ENCODE results near the gene RNF214.

RNF214 gene

DNA sequence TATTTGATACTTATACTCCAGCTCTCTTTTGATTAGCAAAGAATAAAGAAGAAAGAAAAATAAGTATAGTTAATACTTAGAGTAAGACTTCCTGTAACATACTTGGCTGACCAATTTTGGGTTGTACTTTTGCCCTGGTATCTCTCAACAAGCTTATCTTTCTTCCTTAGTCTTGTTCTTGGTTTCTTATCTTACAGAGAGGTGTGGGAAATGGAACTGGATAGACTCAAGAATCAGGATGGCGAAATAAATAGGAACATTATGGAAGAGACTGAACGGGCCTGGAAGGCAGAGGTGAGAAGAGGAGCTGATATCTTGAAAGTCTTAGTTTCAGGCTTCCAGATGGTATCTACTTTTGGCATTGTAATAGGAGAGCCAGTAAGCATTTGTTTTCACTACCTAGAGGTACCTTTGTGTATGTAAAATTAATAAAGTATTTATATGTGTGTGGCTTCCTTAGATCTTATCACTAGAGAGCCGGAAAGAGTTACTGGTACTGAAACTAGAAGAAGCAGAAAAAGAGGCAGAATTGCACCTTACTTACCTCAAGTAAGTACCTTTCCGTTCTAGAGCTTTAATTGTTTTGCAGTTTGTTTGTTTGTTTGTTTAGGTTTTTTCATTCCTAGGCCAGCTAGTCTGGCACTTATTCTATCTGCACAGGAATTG is 47.4 kb downstream of the RNF214 start:
- in situ Hi-C loops (cut with MboI; ENCODE audit: low sequenced_read_pairs) = no loop called here

DNA sequence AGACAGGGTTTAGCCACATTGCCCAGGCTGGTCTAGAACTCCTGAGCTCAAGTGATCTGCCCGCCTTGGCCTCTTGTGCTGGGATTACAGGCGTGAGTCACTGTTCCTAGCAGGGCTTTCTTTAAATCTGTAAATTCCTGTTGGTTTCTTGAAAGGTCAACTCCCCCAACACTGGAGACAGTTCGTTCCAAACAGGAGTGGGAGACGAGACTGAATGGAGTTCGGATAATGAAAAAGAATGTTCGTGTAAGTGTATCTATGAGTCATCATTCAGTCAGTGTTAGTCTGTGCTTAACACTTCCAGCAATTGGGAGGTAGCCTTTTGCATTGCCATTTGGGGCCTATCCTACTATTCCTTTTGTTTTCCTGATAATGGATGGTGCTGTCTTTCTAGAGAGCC is 48.7 kb downstream of the RNF214 start:
- in situ Hi-C loops (cut with MboI; ENCODE audit: low sequenced_read_pairs) = no loop called here

DNA sequence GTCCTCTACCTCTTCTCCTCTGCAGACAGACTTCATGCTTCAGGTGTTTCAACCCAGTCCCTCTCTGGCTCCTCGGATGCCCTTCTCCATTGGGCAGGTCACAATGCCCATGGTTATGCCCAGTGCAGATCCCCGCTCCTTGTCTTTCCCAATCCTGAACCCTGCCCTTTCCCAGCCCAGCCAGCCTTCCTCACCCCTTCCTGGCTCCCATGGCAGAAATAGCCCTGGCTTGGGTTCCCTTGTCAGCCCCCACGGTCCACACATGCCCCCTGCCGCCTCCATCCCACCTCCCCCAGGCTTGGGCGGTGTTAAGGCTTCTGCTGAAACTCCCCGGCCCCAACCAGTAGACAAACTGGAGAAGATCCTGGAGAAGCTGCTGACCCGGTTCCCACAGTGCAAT is 49.4 kb downstream of the RNF214 start:
- in situ Hi-C loops (cut with MboI; ENCODE audit: low sequenced_read_pairs) = no loop called here

GRCh38 chr11:117282956-117283355 is 50.5 kb downstream of the RNF214 start:
- in situ Hi-C loops (cut with MboI; ENCODE audit: low sequenced_read_pairs) = no loop called here

- in situ Hi-C loops (cut with MboI; ENCODE audit: low sequenced_read_pairs) = no loop called here
Measured at GRCh38 chr11:117284053-117284452, 51.6 kb downstream of the RNF214 start.

DNA sequence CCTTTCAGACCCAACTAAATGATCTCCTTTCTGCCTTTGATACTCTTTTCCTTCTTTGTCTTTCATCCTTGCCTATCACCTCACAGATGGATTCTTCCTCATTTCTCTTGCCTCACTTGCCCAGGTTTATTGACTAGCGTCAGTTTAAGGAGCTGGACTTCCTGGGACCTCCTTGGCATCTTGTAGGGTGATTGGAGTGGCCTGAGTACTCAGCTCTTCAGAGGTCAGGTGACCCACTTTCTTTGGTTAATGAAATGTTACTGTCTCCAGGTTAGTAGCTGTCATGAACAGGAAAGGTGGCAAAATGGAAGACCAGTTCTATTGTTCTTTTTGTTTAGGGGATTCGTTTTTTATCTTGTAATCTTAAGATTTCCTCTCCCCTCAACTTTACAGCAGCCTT is 54.1 kb downstream of the RNF214 start:
- in situ Hi-C loops (cut with MboI; ENCODE audit: low sequenced_read_pairs) = no loop called here

- in situ Hi-C loops (cut with MboI; ENCODE audit: low sequenced_read_pairs) = no loop called here
Measured at GRCh38 chr11:117287668-117288067, 55.2 kb downstream of the RNF214 start.

DNA sequence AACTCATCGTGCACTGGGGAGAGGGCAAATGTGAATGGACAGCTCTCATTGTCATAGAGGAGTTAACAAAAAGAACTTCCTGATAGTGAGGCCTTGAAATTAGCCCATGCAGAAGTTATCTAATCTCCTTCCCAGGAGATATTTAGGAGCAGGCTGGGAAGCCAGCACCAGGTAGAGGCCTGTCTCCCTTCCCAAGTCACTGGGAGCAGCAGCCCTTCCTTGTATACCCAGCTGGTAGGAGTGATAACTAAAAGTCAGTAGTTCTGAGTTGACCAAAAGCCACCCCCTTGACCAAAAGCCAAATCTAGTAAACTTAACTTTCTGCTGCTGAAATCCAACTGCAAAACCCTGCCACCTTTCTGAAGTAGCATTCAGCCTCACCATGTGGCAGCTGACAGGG is 57.3 kb downstream of the RNF214 start:
- in situ Hi-C loops (cut with MboI; ENCODE audit: low sequenced_read_pairs) = no loop called here

DNA sequence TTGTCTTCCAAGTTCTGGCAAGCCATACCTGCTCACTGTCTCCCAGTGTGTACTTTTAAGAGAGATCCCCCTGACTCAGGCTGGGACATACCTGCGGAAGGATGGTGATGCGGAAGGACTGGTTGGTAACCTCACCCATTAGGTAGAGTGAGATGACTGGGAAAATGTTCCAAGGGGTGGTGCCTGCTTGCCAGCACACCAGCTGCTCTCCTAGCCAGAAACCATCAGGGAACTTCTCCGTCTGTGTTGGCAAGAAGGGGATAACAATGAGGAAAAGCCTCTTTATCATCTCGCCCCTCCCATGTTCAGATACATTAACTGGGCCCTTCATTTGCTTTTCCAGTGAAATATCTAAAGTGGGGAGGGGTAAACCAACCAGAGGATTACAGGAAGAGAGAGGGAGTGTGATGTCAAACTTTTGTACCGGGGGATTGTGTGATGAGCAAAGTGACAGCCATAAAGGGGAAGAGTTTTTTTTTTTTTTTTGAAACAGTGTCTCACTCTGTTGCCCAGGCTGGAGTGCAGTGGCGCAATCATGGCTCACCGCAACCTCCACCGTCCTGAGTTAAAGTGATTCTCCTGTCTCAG is 58.4 kb downstream of the RNF214 start, which contains the start of gene BACE1-AS:
TSS of gene BACE1-AS (plus strand) at position 538 of the 588 bp plus-strand sequence.
- in situ Hi-C loops (cut with MboI; ENCODE audit: low sequenced_read_pairs) = no loop called here

DNA sequence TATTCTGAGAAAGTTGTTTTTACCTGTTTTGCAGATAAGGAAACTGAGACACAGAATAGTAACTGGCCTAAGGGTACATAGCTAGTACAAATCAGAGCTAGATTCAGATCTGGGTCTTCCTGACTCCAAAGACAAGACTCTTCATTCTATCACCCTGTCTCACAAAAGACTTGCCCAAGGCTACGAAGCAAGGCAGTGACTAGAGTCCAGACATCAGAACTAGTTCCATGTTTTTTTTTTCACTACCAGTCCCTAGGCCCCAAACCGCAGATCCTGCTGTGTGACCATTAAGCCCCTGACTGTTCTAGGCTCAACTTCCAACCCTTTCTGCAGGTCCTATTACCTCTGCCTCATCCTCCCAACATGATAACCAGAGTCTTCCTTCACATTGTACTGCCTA is 60.1 kb downstream of the RNF214 start:
- in situ Hi-C loops (cut with MboI; ENCODE audit: low sequenced_read_pairs) = no loop called here

DNA sequence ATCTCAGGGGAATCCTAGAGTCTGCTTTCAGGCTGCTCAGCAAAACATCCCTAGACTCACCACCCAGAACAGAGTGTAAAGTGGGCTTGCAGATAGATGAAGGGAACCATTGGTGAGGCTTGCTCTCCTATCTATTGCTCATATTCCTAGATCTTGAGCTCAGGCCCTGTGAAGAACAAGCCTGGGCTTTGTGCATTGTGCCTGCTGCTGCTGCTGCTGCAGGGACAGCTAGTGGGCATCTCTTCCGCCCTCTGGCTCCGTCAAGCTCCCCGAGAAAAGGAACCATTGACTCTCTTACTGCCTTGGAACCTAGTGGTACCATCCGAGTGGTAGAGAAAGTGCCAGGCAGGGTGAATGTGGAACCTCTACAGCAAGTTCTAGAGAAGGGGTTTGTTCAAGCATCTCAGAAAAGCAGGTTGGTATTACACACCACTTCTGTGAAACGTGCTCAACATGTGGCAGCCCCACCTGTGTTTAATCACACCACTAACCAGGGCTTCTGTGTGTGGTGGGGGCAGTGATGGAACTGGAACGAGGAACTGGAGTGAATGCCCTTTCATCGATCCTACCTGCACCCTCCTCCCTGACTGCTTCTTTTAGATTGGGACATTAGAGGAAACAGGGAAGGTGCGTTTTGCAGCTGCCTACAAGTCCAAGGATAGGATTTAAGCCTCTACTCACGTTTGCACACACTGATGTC is 63.1 kb downstream of the RNF214 start:
- in situ Hi-C loops (cut with MboI; ENCODE audit: low sequenced_read_pairs) = no loop called here

GRCh38 chr11:117296881-117297280 is 64.4 kb downstream of the RNF214 start:
- in situ Hi-C loops (cut with MboI; ENCODE audit: low sequenced_read_pairs) = no loop called here

- in situ Hi-C loops (cut with MboI; ENCODE audit: low sequenced_read_pairs) = no loop called here
Measured at GRCh38 chr11:117298195-117298594, 65.7 kb downstream of the RNF214 start.

DNA sequence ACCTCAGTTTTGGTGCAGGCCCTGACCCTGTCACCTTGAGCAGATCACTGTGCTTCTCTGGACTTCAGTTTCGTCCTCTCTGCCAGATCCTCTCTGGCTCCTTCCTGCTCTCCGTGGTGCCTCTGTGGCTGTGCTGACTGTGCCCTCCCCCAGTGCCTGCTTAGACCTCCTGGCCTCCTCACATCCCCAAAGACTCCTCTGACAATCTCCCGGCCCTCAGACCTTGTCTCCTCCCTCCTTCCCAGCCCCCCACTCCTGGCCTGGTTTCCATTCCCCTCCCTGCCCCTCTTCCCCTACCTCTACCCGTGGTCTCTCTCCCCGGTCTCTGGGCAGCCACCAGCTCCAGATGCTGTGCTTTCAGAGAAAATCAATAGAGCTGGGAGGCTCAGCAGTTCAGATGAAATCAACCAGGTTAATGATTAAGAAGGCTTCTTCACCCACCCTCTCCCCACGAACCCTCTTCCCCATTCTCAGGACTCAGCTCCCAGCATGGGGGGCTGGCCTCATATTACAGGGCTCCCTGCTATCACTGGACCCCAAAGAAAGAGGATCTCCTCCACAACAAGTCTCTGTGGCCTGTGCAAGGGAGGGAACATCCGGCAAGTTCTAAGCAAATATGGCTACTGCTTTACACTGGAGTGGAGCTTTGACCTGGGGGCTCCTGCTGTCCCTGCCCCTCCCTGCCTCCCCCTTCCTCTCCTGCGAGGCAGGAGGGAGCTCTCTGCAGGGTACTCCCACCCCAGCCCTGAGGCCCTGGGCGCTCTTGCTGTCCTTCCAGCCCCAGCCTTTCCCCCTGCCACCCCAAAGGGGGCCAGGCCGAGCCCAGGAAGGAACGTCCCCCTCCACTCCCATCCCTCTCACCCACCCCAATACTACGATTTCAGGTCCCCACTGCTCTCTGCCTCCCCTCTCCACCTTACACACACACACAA is 67.1 kb downstream of the RNF214 start:
- in situ Hi-C loops (cut with MboI; ENCODE audit: low sequenced_read_pairs) = no loop called here

DNA sequence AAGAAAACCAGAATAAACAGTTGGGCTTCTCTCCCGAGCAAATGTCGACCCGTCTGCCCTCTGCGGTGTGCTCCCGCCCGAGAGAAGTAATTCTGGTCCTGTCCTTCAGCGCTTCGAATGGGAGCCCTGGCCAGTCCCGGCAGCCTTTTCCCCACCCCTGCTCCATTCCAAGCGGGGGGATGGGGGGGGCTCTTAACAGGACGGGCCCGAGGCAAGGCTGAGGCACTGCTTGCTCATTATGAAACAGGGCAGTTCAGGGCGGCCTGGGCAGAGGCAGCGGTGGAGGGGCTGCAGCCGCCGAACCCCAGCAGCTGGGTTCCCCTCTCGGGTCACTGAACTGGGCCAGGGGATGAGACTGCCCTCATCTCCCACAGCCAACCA is 67.8 kb downstream of the RNF214 start:
- in situ Hi-C loops (cut with MboI; ENCODE audit: low sequenced_read_pairs) = no loop called here

DNA sequence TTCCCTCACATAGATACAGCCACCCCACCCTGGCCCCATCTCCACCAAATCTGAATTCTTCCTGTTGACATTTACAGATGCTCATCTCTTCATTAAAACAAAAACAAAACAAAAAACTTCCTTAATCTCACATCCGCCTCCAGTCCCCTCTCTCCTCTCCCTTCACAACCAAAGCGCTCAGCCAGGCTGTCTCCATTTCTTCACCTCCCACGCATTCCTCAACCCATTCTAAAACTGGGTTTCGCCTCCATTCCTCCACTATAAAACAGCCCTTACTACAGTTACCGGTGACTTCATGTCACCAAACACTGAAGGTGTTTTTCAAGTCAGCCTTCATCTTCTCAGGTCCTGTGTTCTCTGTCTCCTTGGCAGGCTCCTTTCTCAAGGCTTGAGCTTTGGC is 68.3 kb downstream of the RNF214 start:
- in situ Hi-C loops (cut with MboI; ENCODE audit: low sequenced_read_pairs) = no loop called here

- in situ Hi-C loops (cut with MboI; ENCODE audit: low sequenced_read_pairs) = no loop called here
Measured at GRCh38 chr11:117302228-117302627, 69.8 kb downstream of the RNF214 start.

GRCh38 chr11:117303101-117303500 is 70.6 kb downstream of the RNF214 start:
- in situ Hi-C loops (cut with MboI; ENCODE audit: low sequenced_read_pairs) = no loop called here

DNA sequence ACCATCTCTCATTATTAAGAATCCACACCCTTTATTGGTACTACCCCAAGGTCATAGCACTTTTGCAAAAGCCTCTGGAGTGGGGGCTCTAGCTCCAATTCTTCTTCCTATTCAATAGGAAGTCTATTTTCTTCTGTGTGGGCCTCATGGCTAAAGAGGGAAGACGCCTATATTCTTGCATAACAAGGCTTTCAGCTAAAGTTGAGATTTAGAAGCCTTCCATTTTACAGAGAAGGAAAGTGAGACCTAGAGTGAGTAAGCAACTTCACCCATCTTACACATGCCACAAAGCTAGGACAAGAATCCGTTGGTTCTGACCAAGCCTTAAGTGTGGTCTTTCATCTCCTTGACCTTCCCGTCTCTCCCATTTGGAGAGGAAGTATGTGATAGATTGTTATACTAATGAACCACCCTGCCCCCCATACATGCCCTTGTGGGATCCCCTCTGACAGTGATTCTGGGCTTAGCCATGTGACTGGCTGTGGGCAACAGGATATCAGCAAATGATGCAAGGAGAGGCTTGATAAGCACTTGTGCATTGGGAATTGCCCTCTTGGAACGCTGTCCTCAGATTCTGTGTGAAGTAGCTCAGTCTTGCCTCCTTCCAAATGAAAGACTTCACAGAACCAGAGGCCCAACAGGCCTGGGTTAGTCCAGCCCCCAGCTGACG is 71.3 kb downstream of the RNF214 start:
- in situ Hi-C loops (cut with MboI; ENCODE audit: low sequenced_read_pairs) = no loop called here

DNA sequence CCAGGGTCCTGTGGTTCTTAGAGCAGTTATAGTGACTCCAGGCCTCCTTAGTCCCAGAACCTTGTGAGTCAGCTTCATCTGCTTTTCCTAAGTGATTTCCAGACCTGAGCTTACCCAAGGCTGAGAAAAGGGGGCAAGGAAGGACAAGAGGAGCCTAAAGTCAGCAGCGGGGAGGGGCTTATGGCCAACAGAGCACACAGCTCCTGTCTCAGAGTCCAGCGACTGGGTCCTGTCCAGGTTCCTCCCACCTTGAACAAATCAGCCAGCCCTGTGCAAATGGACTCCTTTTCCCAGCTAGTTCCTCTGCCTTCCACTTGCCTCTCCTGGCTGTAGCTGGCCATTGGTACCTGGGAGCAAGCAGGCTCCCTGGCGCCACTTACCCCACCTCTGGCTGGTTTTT is 72.7 kb downstream of the RNF214 start:
- in situ Hi-C loops (cut with MboI; ENCODE audit: low sequenced_read_pairs) = no loop called here

GRCh38 chr11:117309310-117309709 is 76.8 kb downstream of the RNF214 start:
- in situ Hi-C loops (cut with MboI; ENCODE audit: low sequenced_read_pairs) = no loop called here

Measured in HL-60/S4 treated with phorbol 12-myristate 13-acetate at 8.2 ng/mL for 4 days and 3 days (cell line).